ENCODE measurements around the gene PPP2R5B.

Gene PPP2R5B

GRCh38 chr11:64954201-64954600 is 29.7 kb downstream of the PPP2R5B start:
- no peak for DNase-seq (ENCODE audit: low read depth)

GRCh38 chr11:64959498-64959897 is 35.0 kb downstream of the PPP2R5B start:
- no peak overlapping the region for H3K4me3 ChIP-seq (ENCODE audit: low read length)
- peak; percentile 60 for DNase-seq (ENCODE audit: low read depth)
- no peak for TF ChIP-seq CTCF (IDR thresholded peaks at IDR 0.05; ENCODE audit: insufficient read depth, low read depth, low read length, missing control alignments)

More at GRCh38 chr11:64954201-64954600, 29.7 kb downstream of the PPP2R5B start:
- no peak for TF ChIP-seq CTCF (IDR thresholded peaks at IDR 0.05; ENCODE audit: insufficient read depth, low read depth, low read length, missing control alignments)
- H3K4me3 ChIP-seq (ENCODE audit: low read length): no peak overlapping the region

GRCh38 chr11:64960719-64961118 is 36.2 kb downstream of the PPP2R5B start:
- H3K4me3 ChIP-seq (ENCODE audit: low read length): no peak overlapping the region
- DNase-seq (ENCODE audit: low read depth): no peak
- no peak for TF ChIP-seq CTCF (IDR thresholded peaks at IDR 0.05; ENCODE audit: insufficient read depth, low read depth, low read length, missing control alignments)

GRCh38 chr11:64963072-64963631 is 38.7 kb downstream of the PPP2R5B start:
- no peak for TF ChIP-seq CTCF (IDR thresholded peaks at IDR 0.05; ENCODE audit: insufficient read depth, low read depth, low read length, missing control alignments)

GRCh38 chr11:64967375-64967774 is 42.9 kb downstream of the PPP2R5B start:
- H3K4me3 ChIP-seq (ENCODE audit: low read length): no peak overlapping the region
- no peak for TF ChIP-seq CTCF (IDR thresholded peaks at IDR 0.05; ENCODE audit: insufficient read depth, low read depth, low read length, missing control alignments)
- no peak for DNase-seq (ENCODE audit: low read depth)

More at GRCh38 chr11:64963072-64963631, 38.7 kb downstream of the PPP2R5B start:
- no peak for DNase-seq (ENCODE audit: low read depth)
- H3K4me3 ChIP-seq (ENCODE audit: low read length): no peak overlapping the region

GRCh38 chr11:64969209-64969608 is 44.7 kb downstream of the PPP2R5B start:
- no peak overlapping the region for H3K4me3 ChIP-seq (ENCODE audit: low read length)
- DNase-seq (ENCODE audit: low read depth): peak; percentile 93
- no peak for TF ChIP-seq CTCF (IDR thresholded peaks at IDR 0.05; ENCODE audit: insufficient read depth, low read depth, low read length, missing control alignments)

GRCh38 chr11:64970731-64971151 is 46.3 kb downstream of the PPP2R5B start:
- no peak for TF ChIP-seq CTCF (IDR thresholded peaks at IDR 0.05; ENCODE audit: insufficient read depth, low read depth, low read length, missing control alignments)
- DNase-seq (ENCODE audit: low read depth): peak; percentile 98

More at GRCh38 chr11:64970731-64971151, 46.3 kb downstream of the PPP2R5B start:
- no peak overlapping the region for H3K4me3 ChIP-seq (ENCODE audit: low read length)

Data from epithelial cell of esophagus (primary cell).